H1 (cell line): ENCODE data around the gene DDOST. TPM values are rescaled to one million over a fixed set of nuclear protein-coding genes. Genes with fewer than 3 reads are reported as not detected.

Experiments used
- CTCF ChIA-PET: fragments of 300-600 bp; sonication (Branson Sonifier 250); formaldehyde crosslinking; loops from one replicate; lab custom pipeline; 2021; ENCODE audit not compliant: partially characterized antibody; lab: Charles Lee
- POLR2A ChIA-PET: fragments of 300-600 bp; sonication (Branson Sonifier 250); formaldehyde crosslinking; loops from one replicate; lab custom pipeline; 2021; ENCODE audit warnings: inconsistent platforms; ENCODE audit not compliant: partially characterized antibody; lab: Charles Lee
- DNase-seq, 2 experiments: peaks; one replicate each; pipeline versions ENCODE4 v3.0.0 to v3.0.0-alpha.2; 2010 to 2022; ENCODE audit warnings: low spot score in 2 of 2, low read depth in 1 of 2, mixed read lengths in 1 of 2
- FAIRE-seq: peaks from 2 replicates; lab custom pipeline; 2011; peaks lifted over from hg19 to GRCh38; lab: Jason Lieb, UNC
- H2AFZ ChIP-seq: 2 replicates; pipeline ENCODE4 v1.8.1; 2012; ENCODE audit warnings: low read length, inconsistent platforms
- H2AK5ac ChIP-seq: 2 replicates; pipeline ENCODE4 v1.6.1; 2013; ENCODE audit warnings: low read depth, low read length
- H2BK120ac ChIP-seq: replicated peaks from 2 replicates; pipeline ENCODE3; 2013; ENCODE audit warnings: low read depth, low read length, inconsistent platforms
- H2BK12ac ChIP-seq: 2 replicates; pipeline ENCODE4 v1.6.1; 2013; ENCODE audit warnings: low read depth, low read length
- H2BK15ac ChIP-seq: 2 replicates; pipeline ENCODE4 v1.6.1; 2013; ENCODE audit warnings: low read length
- H2BK20ac ChIP-seq: 2 replicates; pipeline ENCODE4 v1.6.1; 2013; ENCODE audit warnings: low read length
- H2BK5ac ChIP-seq: 2 replicates; pipeline ENCODE4 v1.6.1; 2013; ENCODE audit warnings: low read depth, low read length
- H3K14ac ChIP-seq: 2 replicates; pipeline ENCODE4 v1.6.1; 2013; ENCODE audit warnings: inconsistent platforms; ENCODE audit not compliant: insufficient read length
- H3K18ac ChIP-seq: 2 replicates; pipeline ENCODE4 v1.6.1; 2013; ENCODE audit warnings: low read length; ENCODE audit errors: extremely low read depth
- H3K23ac ChIP-seq: 2 replicates; pipeline ENCODE4 v1.6.1; 2013; ENCODE audit warnings: inconsistent platforms; ENCODE audit not compliant: insufficient read length
- H3K23me2 ChIP-seq: 2 replicates; pipeline ENCODE4 v1.6.1; 2013; ENCODE audit warnings: low read depth, low read length
- H3K27ac ChIP-seq: 2 replicates; pipeline ENCODE4 v1.6.1; 2011; ENCODE audit warnings: low read depth, low read length, inconsistent platforms
- H3K27me3 ChIP-seq, 4 experiments: replicated peaks in 1 of 4; 1 replicate in 1 of 4; 2 replicates in 3 of 4; pipeline versions ENCODE4 v1.6.1 to v1.8.1; 2011 to 2013; ENCODE audit warnings: low read length in 3 of 4, mild to moderate bottlenecking in 3 of 4, inconsistent platforms in 2 of 4, mixed read lengths in 2 of 4, moderate library complexity in 1 of 4; ENCODE audit not compliant: control insufficient read depth in 3 of 4, insufficient read depth in 3 of 4; ENCODE audit errors: extremely low read depth in 1 of 4
- H3K36me3 ChIP-seq, 4 experiments: 2 replicates each; pipeline versions ENCODE4 v1.6.1 to v1.8.1; 2011 to 2013; ENCODE audit warnings: mild to moderate bottlenecking in 4 of 4, low read length in 3 of 4, moderate library complexity in 2 of 4, control low read depth in 1 of 4, inconsistent platforms in 1 of 4; ENCODE audit not compliant: insufficient read depth in 4 of 4, control insufficient read depth in 2 of 4
- H3K4ac ChIP-seq: replicated peaks from 2 replicates; pipeline ENCODE3; 2013; ENCODE audit warnings: low read length, low read depth, mixed read lengths, inconsistent platforms; ENCODE audit not compliant: insufficient read length
- H3K4me1 ChIP-seq, 4 experiments: replicated peaks in 1 of 4; 1 replicate in 1 of 4; 2 replicates in 3 of 4; pipeline versions ENCODE4 v1.6.1 to v1.8.1; 2011 to 2013; ENCODE audit warnings: low read length in 3 of 4, inconsistent platforms in 2 of 4, mixed read lengths in 1 of 4; ENCODE audit not compliant: insufficient read depth in 4 of 4, control insufficient read depth in 3 of 4
- H3K4me2 ChIP-seq, 2 experiments: 2 replicates each; pipeline versions ENCODE4 v1.6.1 to v1.8.1; 2011 to 2013; ENCODE audit warnings: low read depth in 2 of 2, low read length in 2 of 2, control low read depth in 1 of 2, inconsistent platforms in 1 of 2, mild to moderate bottlenecking in 1 of 2; ENCODE audit not compliant: insufficient read depth in 1 of 2
- H3K4me3 ChIP-seq, 4 experiments: fragments of 200-600, 300-600 bp in 1 of 4; sonication (generic), shearing (Covaris generic), sonication (Bioruptor Twin) in 1 of 4; 2 replicates each; pipeline versions ENCODE4 v1.5.1 to v1.8.1; 2011 to 2016; ENCODE audit warnings: low read length in 4 of 4, low read depth in 3 of 4, control low read depth in 2 of 4, inconsistent platforms in 2 of 4, mild to moderate bottlenecking in 2 of 4, mixed read lengths in 1 of 4, moderate library complexity in 1 of 4; ENCODE audit not compliant: insufficient read depth in 2 of 4; ENCODE audit errors: extremely low read depth in 1 of 4
- H3K56ac ChIP-seq: replicated peaks from 2 replicates; pipeline ENCODE3; 2013; ENCODE audit warnings: low read depth, mild to moderate bottlenecking, mixed read lengths, low read length, inconsistent platforms; ENCODE audit not compliant: insufficient read length
- H3K79me1 ChIP-seq: 2 replicates; pipeline ENCODE4 v1.6.1; 2013; ENCODE audit warnings: low read depth, low read length, control low read depth
- H3K79me2 ChIP-seq, 2 experiments: 2 replicates each; pipeline versions ENCODE4 v1.6.1 to v1.8.1; 2012 to 2013; ENCODE audit warnings: low read length in 2 of 2, mild to moderate bottlenecking in 2 of 2, inconsistent platforms in 1 of 2; ENCODE audit not compliant: insufficient read depth in 2 of 2, control insufficient read depth in 1 of 2
- H3K9ac ChIP-seq, 4 experiments: replicated peaks in 1 of 4; 1 replicate in 1 of 4; 2 replicates in 3 of 4; pipeline versions ENCODE4 v1.6.1 to v1.8.1; 2011 to 2013; ENCODE audit warnings: low read depth in 3 of 4, low read length in 3 of 4, control low read depth in 2 of 4, mild to moderate bottlenecking in 2 of 4, moderate library complexity in 2 of 4, inconsistent platforms in 1 of 4; ENCODE audit errors: extremely low read depth in 1 of 4
- H3K9me3 ChIP-seq, 2 experiments: 2 replicates each; pipeline versions ENCODE4 v1.6.1 to v1.8.1; 2012 to 2013; ENCODE audit warnings: mild to moderate bottlenecking in 2 of 2, moderate library complexity in 2 of 2, control low read depth in 1 of 2, inconsistent platforms in 1 of 2, low read depth in 1 of 2, low read length in 1 of 2, mixed read lengths in 1 of 2; ENCODE audit not compliant: insufficient read depth in 2 of 2
- H4K20me1 ChIP-seq, 2 experiments: replicated peaks in 1 of 2; 2 replicates each; pipeline versions ENCODE3 to v1.8.1; 2011 to 2013; ENCODE audit warnings: inconsistent platforms in 2 of 2, low read length in 2 of 2, mild to moderate bottlenecking in 1 of 2; ENCODE audit not compliant: insufficient read depth in 2 of 2, control insufficient read depth in 1 of 2
- H4K5ac ChIP-seq: 2 replicates; pipeline ENCODE4 v1.6.1; 2013; ENCODE audit warnings: low read length, low read depth, mixed read lengths, inconsistent platforms; ENCODE audit not compliant: insufficient read length
- H4K8ac ChIP-seq: 2 replicates; pipeline ENCODE4 v1.8.0; 2013; ENCODE audit warnings: mild to moderate bottlenecking, moderate library complexity, low read length, inconsistent platforms; ENCODE audit not compliant: insufficient read depth; ENCODE audit errors: extremely low read depth
- H4K91ac ChIP-seq: replicated peaks from 2 replicates; pipeline ENCODE3; 2013; ENCODE audit warnings: low read length, mixed read lengths, inconsistent platforms; ENCODE audit not compliant: insufficient read length
- CBX8 ChIP-seq: fragments of 300-800, 300-1000 bp; sonication (generic); IDR thresholded peaks from 2 replicates; pipeline ENCODE4 v1.7.1; 2016; ENCODE audit warnings: low read depth, low read length, borderline replicate concordance
- JUN ChIP-seq: IDR thresholded peaks from 2 replicates; pipeline ENCODE4 v1.6.1; 2011; ENCODE audit warnings: low read depth, mild to moderate bottlenecking, improper control_type of control experiment, low read length
- KDM1A ChIP-seq: fragments of 200-600, 300-600 bp; sonication (generic); IDR thresholded peaks from 2 replicates; pipeline ENCODE4 v1.7.1; 2016; ENCODE audit warnings: mild to moderate bottlenecking, low read length, borderline replicate concordance
- SIX5 ChIP-seq: IDR thresholded peaks from 2 replicates; pipeline ENCODE4 v1.6.1; 2011; ENCODE audit warnings: mild to moderate bottlenecking, low read depth, low read length
- WGBS, 2 experiments: shearing (Covaris generic) in 1 of 2; methylation state at CpG; one replicate each; pipeline versions ENCODE4 v1.1.6 to v1.1.7; 2013 to 2015; ENCODE audit warnings: low lambda C conversion rate in 2 of 2, mixed read lengths in 2 of 2, inconsistent platforms in 1 of 2, low coverage in 1 of 2, missing lambda C conversion rate in 1 of 2; ENCODE audit not compliant: insufficient replicate concordance in 2 of 2, insufficient coverage in 1 of 2, insufficient read length in 1 of 2; ENCODE audit errors: extremely low coverage in 1 of 2, missing lambda C conversion rate in 1 of 2; 5-methylcytosine and 5-hydroxymethylcytosine counted together
- polyA plus RNA-seq, 7 experiments: library from polyadenylated mRNA; depleted of rRNA in 3 of 7; stranded (reverse) in 5 of 7; unstranded in 2 of 7; fragments of >200 nt in 5 of 7; fragments of 200-250 nt in 2 of 7; gene quantifications; 1 replicate in 5 of 7; 2 replicates in 1 of 7; 4 replicates in 1 of 7; pipeline versions ENCODE4 v1.2.1 to v1.2.3, GENCODE V29; 2011 to 2013; ENCODE audit warnings: missing spikeins in 2 of 7, mixed read lengths in 2 of 7
- total RNA-seq: library from RNA; stranded (reverse); fragmentation: NEBNext Ultra II Directional; extraction: Animal tissue kit (Norgen Biotek cat#: 25700); gene quantifications from 2 replicates; pipeline ENCODE4 v1.2.1, GENCODE V29; 2021
- TF ChIP-seq, protein P1 (sequence below): IDR thresholded peaks from 2 replicates; pipeline ENCODE4 v1.6.1; 2012; ENCODE audit warnings: low read length, inconsistent platforms

The DDOST gene
- total and polyA plus RNA-seq, 2 of the 8 experiments (the other 6 are each of a cell fraction or from before 2014, with no cell fraction given), result 253 to 336 TPM

DNA sequence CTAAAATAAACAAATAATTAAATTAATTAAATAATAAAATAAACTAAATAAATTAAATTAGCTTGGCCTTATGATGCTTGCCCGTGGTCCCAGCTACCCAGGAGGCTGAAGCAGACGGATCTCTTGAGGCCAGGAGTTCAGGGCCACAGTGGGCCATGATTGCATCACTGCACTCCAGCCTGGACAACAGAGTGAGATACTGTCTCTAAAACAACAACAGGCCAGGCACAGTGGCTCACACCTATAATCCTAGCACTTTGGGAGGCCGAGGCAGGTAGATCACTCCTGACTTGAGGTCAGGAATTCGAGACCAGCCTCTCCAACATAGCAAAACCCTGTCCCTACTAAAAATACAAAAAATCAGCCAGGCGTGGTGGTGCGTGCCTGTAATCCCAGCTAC, 40.2 kb downstream of the DDOST start:
- H3K14ac ChIP-seq, result no peak overlapping the region
- 87% methylated on average over 6 of the region's 6 CpGs; no CpG with 5 or more reads in 1 of the 2 experiments for WGBS, 2 experiments
- no peak for DNase-seq

More for the DNA sequence above, 40.2 kb downstream of the DDOST start:
- Histone ChIP-seq H2BK12ac (no peak overlapping the region), H3K4me2 (no peak overlapping the region), H3K36me3 (no peaks in the 10 kb centered on the region), H3K23me2 (peaks cover 2% of the 10 kb centered on the region; the same call in 1 of the 2 replicates), H2BK15ac (no peak overlapping the region), H2BK5ac (no peak overlapping the region), H4K20me1 (no peaks in the 10 kb centered on the region), H3K4ac (no peak overlapping the region), H3K23ac (no peak overlapping the region), H3K18ac (no peak overlapping the region), H3K9me3 (no peaks in the 10 kb centered on the region; a peak in 1 of 4 replicates), H3K56ac (no peak overlapping the region), H4K8ac (no peak overlapping the region), H4K5ac (no peak overlapping the region), H3K9ac (no peak overlapping the region), H3K27me3 (no peaks in the 10 kb centered on the region), H3K4me3 (no peak overlapping the region), H3K79me1 (no peaks in the 10 kb centered on the region), H2AK5ac (no peak overlapping the region), H2BK20ac (no peak overlapping the region), H2AFZ (no peak overlapping the region), H2BK120ac (no peak overlapping the region), H3K27ac (no peak overlapping the region), H3K4me1 (peaks cover 0 to 8% (median 2%) of the 10 kb centered on the region in 4 experiments; a peak in 3 of 7 replicates), H3K79me2 (no peaks in the 10 kb centered on the region), H4K91ac (no peak overlapping the region)
- ChIA-PET CTCF (interaction anchor here (1.1 kb wide), 2 partner anchors 11 to 24 kb away, joined by 3 to 4 read pairs; no protein-coding TSS in a partner anchor), POLR2A (no interaction called here)
- TF ChIP-seq CBX8 (no peak), KDM1A (no peak), SIX5 (no peak), JUN (no peak)
- TF ChIP-seq, protein P1, sequence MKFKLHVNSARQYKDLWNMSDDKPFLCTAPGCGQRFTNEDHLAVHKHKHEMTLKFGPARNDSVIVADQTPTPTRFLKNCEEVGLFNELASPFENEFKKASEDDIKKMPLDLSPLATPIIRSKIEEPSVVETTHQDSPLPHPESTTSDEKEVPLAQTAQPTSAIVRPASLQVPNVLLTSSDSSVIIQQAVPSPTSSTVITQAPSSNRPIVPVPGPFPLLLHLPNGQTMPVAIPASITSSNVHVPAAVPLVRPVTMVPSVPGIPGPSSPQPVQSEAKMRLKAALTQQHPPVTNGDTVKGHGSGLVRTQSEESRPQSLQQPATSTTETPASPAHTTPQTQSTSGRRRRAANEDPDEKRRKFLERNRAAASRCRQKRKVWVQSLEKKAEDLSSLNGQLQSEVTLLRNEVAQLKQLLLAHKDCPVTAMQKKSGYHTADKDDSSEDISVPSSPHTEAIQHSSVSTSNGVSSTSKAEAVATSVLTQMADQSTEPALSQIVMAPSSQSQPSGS, result no peak
- no peak for FAIRE-seq
